MM.1S (cell line): ENCODE data around the gene DFFB.

ENCODE experiments used
- DNase-seq: peaks from one replicate; pipeline ENCODE4 v3.0.0-alpha.2; 2015
- H2AFZ ChIP-seq: fragments of 300-600 bp; sonication (generic); 2 replicates; pipeline ENCODE4 v1.6.0; 2016; ENCODE audit warnings: antibody characterized with exemption, low read length
- H3F3A ChIP-seq: fragments of 300-600 bp; sonication (generic); 2 replicates; pipeline ENCODE4 v1.6.1; 2016; ENCODE audit warnings: mild to moderate bottlenecking, antibody characterized with exemption, low read length, moderate library complexity, mixed read lengths; ENCODE audit not compliant: insufficient read depth
- H3K27ac ChIP-seq: fragments of 300-600 bp; sonication (generic); 2 replicates; pipeline ENCODE4 v1.5.1; 2016; ENCODE audit warnings: mild to moderate bottlenecking, low read length
- H3K27me3 ChIP-seq: fragments of 300-600 bp; sonication (generic); replicated peaks from 2 replicates; pipeline ENCODE4 v1.6.0; 2016; ENCODE audit warnings: low read length; ENCODE audit not compliant: insufficient read depth
- H3K36me3 ChIP-seq: fragments of 300-600 bp; sonication (generic); replicated peaks from 2 replicates; pipeline ENCODE4 v1.6.1; 2016; ENCODE audit warnings: mild to moderate bottlenecking, low read length, mixed read lengths; ENCODE audit not compliant: insufficient read depth
- H3K4me1 ChIP-seq: fragments of 300-600 bp; sonication (generic); 2 replicates; pipeline ENCODE4 v1.6.1; 2016; ENCODE audit warnings: low read length, mixed read lengths
- H3K4me2 ChIP-seq: fragments of 300-600 bp; sonication (generic); 2 replicates; pipeline ENCODE4 v1.6.0; 2016; ENCODE audit warnings: low read depth, low read length
- H3K4me3 ChIP-seq: fragments of 300-600 bp; sonication (generic); 2 replicates; pipeline ENCODE4 v1.5.1; 2016; ENCODE audit warnings: low read length, mixed read lengths
- H3K79me2 ChIP-seq: fragments of 300-600 bp; sonication (generic); 2 replicates; pipeline ENCODE4 v1.6.1; 2016; ENCODE audit warnings: mixed run types, low read length, mixed read lengths
- H3K9ac ChIP-seq: fragments of 300-600 bp; sonication (generic); 2 replicates; pipeline ENCODE4 v1.6.1; 2016; ENCODE audit warnings: low read length, mixed read lengths
- H3K9me2 ChIP-seq: fragments of 300-600 bp; sonication (generic); replicated peaks from 2 replicates; pipeline ENCODE4 v1.6.1; 2016; ENCODE audit warnings: mild to moderate bottlenecking, low read length, mixed read lengths; ENCODE audit not compliant: insufficient read depth
- H3K9me3 ChIP-seq: fragments of 300-600 bp; sonication (generic); replicated peaks from 2 replicates; pipeline ENCODE4 v1.6.1; 2016; ENCODE audit warnings: mild to moderate bottlenecking, low read length, mixed read lengths; ENCODE audit not compliant: insufficient read depth
- H4K20me1 ChIP-seq: fragments of 300-600 bp; sonication (generic); 2 replicates; pipeline ENCODE4 v1.6.1; 2016; ENCODE audit warnings: mild to moderate bottlenecking, low read length, moderate library complexity, mixed read lengths; ENCODE audit not compliant: insufficient read depth
- EZH2 ChIP-seq: fragments of 300-600 bp; sonication (generic); optimal IDR thresholded peaks from 2 replicates; pipeline ENCODE3; 2017; ENCODE audit warnings: low read depth, mild to moderate bottlenecking, antibody characterized with exemption, low read length, mixed read lengths
- EZH2phosphoT487 ChIP-seq: fragments of 300-600 bp; sonication (generic); IDR thresholded peaks from 2 replicates; pipeline ENCODE4 v1.6.1; 2018; ENCODE audit warnings: antibody characterized with exemption, low read length
- TF ChIP-seq, protein P1 (sequence below): fragments of 300-600 bp; sonication (generic); IDR thresholded peaks from 2 replicates; pipeline ENCODE4 v1.5.1; 2016; ENCODE audit warnings: antibody characterized with exemption, low read length, mixed read lengths

DFFB gene

GRCh38 chr1:3906672-3907020 lies 49.4 kb downstream of the DFFB start:
- Histone ChIP-seq H3F3A (no peaks in the 10 kb centered on the region), H3K4me2 (no peak overlapping the region)

GRCh38 chr1:3907031-3907534 lies 49.8 kb downstream of the DFFB start:
- H3K4me2 ChIP-seq = no peak overlapping the region
- no peaks in the 10 kb centered on the region for H3K4me1 ChIP-seq
- TF ChIP-seq EZH2phosphoT487 = no peak
- TF ChIP-seq, protein P1, sequence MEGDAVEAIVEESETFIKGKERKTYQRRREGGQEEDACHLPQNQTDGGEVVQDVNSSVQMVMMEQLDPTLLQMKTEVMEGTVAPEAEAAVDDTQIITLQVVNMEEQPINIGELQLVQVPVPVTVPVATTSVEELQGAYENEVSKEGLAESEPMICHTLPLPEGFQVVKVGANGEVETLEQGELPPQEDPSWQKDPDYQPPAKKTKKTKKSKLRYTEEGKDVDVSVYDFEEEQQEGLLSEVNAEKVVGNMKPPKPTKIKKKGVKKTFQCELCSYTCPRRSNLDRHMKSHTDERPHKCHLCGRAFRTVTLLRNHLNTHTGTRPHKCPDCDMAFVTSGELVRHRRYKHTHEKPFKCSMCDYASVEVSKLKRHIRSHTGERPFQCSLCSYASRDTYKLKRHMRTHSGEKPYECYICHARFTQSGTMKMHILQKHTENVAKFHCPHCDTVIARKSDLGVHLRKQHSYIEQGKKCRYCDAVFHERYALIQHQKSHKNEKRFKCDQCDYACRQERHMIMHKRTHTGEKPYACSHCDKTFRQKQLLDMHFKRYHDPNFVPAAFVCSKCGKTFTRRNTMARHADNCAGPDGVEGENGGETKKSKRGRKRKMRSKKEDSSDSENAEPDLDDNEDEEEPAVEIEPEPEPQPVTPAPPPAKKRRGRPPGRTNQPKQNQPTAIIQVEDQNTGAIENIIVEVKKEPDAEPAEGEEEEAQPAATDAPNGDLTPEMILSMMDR = no peak
- TF ChIP-seq EZH2 = no peak
- no peak overlapping the region for H3K4me3 ChIP-seq
- no peaks in the 10 kb centered on the region for H4K20me1 ChIP-seq
- no peaks in the 10 kb centered on the region for H3K36me3 ChIP-seq
- H3K9ac ChIP-seq = no peak overlapping the region
- H2AFZ ChIP-seq = no peak overlapping the region
- no peak overlapping the region for H3K27ac ChIP-seq
- 0 out of 2 replicates have a peak, but pooled peaks cover 3% of the 10 kb centered on the region for H3K27me3 ChIP-seq
- H3F3A ChIP-seq = no peaks in the 10 kb centered on the region
- DNase-seq = no peak
- H3K9me3 ChIP-seq = no peaks in the 10 kb centered on the region
- H3K79me2 ChIP-seq = peaks cover 2% of the 10 kb centered on the region; the same call in 1 of the 2 replicates
- H3K9me2 ChIP-seq = no peaks in the 10 kb centered on the region

More at GRCh38 chr1:3906672-3907020, 49.4 kb downstream of the DFFB start:
- TF ChIP-seq, protein P1 = no peak
- TF ChIP-seq EZH2 (no peak), EZH2phosphoT487 (no peak)
- Histone ChIP-seq H3K36me3 (no peaks in the 10 kb centered on the region), H2AFZ (no peak overlapping the region), H3K79me2 (peaks cover 3% of the 10 kb centered on the region; the same call in 1 of the 2 replicates), H3K27ac (no peak overlapping the region), H4K20me1 (no peaks in the 10 kb centered on the region), H3K27me3 (0 out of 2 replicates have a peak, but pooled peaks cover 3% of the 10 kb centered on the region), H3K4me1 (no peaks in the 10 kb centered on the region), H3K4me3 (no peak overlapping the region), H3K9me2 (no peaks in the 10 kb centered on the region), H3K9ac (no peak overlapping the region), H3K9me3 (no peaks in the 10 kb centered on the region)
- no peak for DNase-seq

- Histone ChIP-seq H3K27ac (no peak overlapping the region), H3K4me1 (no peaks in the 10 kb centered on the region), H3K4me3 (no peak overlapping the region), H3K79me2 (no peaks in the 10 kb centered on the region), H3K9me2 (no peaks in the 10 kb centered on the region), H4K20me1 (no peaks in the 10 kb centered on the region), H3K9ac (no peak overlapping the region), H3K4me2 (no peak overlapping the region), H3K27me3 (0 out of 2 replicates have a peak, but pooled peaks cover 3% of the 10 kb centered on the region), H3K36me3 (no peaks in the 10 kb centered on the region), H3F3A (no peaks in the 10 kb centered on the region), H2AFZ (no peak overlapping the region), H3K9me3 (no peaks in the 10 kb centered on the region)
- no peak for DNase-seq
- TF ChIP-seq EZH2 (no peak), EZH2phosphoT487 (no peak)
- TF ChIP-seq, protein P1 = no peak
Measured at GRCh38 chr1:3907621-3908165, 50.4 kb downstream of the DFFB start.
